Astrocyte of the spinal cord (primary cell): Measurements from ENCODE around the gene ADARB1.

ENCODE experiments used
- DNase-seq: peaks from one replicate; pipeline ENCODE4 v3.0.0; 2011; ENCODE audit warnings: low read depth, low spot score
- H3K4me3 ChIP-seq: 2 replicates; pipeline ENCODE4 v1.5.1; 2011; ENCODE audit warnings: low read depth, mild to moderate bottlenecking, low read length, moderate library complexity
- in situ Hi-C: cut with HindIII; loops from 2 replicates; pipeline ENCODE4 v1.10.0; 2017; ENCODE audit warnings: low sequenced_read_pairs
- TF ChIP-seq, protein P1 (sequence below): IDR thresholded peaks from 2 replicates; pipeline ENCODE4 v1.5.1; 2012; ENCODE audit warnings: low read depth, mild to moderate bottlenecking, low read length, inconsistent platforms

ADARB1 gene

DNA sequence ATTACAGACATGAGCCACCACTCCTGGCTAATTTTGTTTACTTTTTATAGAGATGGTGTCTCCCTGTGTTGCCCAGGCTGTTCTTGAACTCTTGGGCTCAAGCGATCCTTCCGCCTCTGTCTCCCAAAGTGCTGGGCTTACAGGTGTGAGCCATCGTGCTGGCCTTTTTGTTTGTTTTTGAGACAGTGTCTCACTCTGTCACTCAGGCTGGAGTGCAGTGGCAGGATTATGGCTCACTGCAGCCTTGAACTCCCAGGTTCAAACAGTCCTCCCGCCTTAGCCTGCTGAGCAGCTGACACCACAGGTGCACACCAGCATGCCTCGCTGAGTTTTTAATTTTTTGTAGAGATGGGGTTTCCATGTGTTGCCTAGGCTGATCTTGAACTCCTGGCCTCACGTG, 49.1 kb downstream of the ADARB1 start:
- in situ Hi-C loops: no loop called here

DNA sequence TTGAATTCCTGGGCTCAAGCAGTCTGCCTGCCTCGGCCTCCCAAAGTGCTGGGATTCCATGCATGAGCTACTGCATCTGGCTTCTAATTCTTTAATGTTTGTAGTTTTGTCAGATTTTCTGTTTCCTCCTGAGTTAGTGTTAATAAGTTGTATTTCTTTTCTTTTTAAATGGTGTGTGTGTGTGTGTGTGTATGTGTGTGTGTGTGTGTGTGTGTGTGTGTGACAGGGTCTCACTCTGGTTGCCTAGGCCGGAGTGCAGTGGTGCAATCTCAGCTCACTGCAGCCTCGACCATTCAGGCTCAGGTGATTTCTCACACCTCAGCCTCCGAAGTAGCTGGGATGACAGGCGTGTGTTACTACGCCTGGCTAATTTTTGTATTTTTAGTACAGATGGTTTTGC, 50.2 kb downstream of the ADARB1 start:
- no peak for DNase-seq
- TF ChIP-seq, protein P1, sequence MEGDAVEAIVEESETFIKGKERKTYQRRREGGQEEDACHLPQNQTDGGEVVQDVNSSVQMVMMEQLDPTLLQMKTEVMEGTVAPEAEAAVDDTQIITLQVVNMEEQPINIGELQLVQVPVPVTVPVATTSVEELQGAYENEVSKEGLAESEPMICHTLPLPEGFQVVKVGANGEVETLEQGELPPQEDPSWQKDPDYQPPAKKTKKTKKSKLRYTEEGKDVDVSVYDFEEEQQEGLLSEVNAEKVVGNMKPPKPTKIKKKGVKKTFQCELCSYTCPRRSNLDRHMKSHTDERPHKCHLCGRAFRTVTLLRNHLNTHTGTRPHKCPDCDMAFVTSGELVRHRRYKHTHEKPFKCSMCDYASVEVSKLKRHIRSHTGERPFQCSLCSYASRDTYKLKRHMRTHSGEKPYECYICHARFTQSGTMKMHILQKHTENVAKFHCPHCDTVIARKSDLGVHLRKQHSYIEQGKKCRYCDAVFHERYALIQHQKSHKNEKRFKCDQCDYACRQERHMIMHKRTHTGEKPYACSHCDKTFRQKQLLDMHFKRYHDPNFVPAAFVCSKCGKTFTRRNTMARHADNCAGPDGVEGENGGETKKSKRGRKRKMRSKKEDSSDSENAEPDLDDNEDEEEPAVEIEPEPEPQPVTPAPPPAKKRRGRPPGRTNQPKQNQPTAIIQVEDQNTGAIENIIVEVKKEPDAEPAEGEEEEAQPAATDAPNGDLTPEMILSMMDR: no peak
- in situ Hi-C loops: no loop called here

More for the DNA sequence above, 49.1 kb downstream of the ADARB1 start:
- H3K4me3 ChIP-seq: no peak overlapping the region
- TF ChIP-seq, protein P1: no peak
- DNase-seq: no peak

DNA sequence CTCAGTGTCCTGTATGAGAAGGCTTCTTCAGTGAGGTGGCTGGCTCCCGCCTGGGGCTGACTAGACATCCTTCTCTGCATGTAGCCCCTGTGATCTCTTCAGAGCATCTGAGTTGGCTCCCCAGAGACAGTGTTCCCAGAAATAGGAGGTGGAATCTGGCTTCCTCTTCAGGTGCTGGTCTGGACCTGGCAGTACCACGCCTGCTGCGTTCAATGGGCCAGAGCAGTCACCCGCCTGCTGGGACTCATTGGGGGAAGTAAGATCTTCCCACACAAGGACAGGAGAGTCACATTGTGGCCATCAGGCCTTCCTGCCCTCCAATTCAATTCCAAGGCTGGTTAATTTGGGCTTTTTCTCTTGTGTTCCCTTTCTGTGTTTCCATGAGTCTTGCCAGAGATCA, 51.0 kb downstream of the ADARB1 start:
- no peak overlapping the region for H3K4me3 ChIP-seq
- no peak for DNase-seq
- in situ Hi-C loops: no loop called here
- TF ChIP-seq, protein P1: no peak

More for the DNA sequence above, 50.2 kb downstream of the ADARB1 start:
- H3K4me3 ChIP-seq: no peak overlapping the region

DNA sequence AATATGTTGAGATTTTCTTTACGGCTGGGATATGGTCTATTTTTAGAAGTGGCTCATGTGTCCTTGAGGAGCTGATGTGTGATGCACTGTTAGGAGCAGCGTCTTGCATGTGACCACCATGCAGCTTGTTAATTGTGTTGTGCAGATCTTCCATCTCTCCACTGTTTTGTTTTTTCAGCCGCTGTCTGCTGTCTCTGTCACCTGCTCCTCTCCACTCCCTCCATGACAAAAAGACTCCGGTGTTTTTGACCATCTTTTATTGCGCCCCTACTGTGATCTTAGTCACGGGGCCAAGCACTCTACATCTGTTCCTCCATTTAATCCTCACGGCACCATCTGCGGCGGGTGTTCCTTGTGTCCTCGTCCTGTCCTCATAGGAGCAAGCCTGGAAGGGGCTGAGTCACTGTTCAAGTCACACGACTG, 51.8 kb downstream of the ADARB1 start:
- no peak for DNase-seq
- TF ChIP-seq, protein P1: no peak
- in situ Hi-C loops: no loop called here
- no peak overlapping the region for H3K4me3 ChIP-seq

DNA sequence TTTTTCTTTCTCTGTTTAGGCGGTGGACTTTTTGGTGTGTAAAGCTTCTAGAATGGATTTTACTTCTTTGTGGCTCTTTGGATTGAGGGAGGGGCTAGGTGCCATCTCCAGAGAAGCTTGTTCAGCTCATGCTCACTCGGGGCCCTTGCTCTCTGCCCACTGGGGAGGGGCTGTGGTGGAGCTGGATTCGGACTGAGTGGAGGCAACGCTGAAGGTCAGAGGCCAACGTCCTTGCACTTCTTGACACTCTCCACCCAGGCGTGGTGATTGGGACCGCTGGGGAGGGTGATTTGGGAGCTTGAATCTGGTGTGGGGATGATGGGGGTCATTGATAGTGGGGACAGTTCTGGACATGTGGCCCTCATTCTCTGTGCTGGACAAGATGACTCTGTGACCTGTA, 52.6 kb downstream of the ADARB1 start:
- TF ChIP-seq, protein P1: no peak
- no peak for DNase-seq
- in situ Hi-C loops: no loop called here
- H3K4me3 ChIP-seq: no peak overlapping the region

DNA sequence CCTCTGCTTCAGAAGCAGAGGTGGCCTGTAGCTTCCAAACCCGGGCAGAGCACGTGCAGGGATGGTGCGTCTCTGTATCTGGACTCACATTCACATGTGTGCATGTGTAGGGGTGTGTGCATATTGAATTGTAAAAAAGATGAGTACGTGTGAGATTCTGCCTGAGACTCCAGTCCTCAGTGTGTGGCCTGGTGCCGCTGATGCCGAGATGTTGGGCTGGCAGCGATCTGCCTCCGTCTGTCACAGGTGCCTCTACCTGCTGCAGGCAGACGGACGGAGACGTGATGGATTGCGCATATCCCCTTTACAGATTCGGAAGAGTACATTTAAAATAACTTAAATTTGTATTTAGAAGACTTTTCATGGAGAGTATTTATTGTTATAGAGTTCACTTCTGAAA, 53.6 kb downstream of the ADARB1 start:
- TF ChIP-seq, protein P1: no peak
- in situ Hi-C loops: no loop called here
- H3K4me3 ChIP-seq: no peak overlapping the region
- DNase-seq: no peak

DNA sequence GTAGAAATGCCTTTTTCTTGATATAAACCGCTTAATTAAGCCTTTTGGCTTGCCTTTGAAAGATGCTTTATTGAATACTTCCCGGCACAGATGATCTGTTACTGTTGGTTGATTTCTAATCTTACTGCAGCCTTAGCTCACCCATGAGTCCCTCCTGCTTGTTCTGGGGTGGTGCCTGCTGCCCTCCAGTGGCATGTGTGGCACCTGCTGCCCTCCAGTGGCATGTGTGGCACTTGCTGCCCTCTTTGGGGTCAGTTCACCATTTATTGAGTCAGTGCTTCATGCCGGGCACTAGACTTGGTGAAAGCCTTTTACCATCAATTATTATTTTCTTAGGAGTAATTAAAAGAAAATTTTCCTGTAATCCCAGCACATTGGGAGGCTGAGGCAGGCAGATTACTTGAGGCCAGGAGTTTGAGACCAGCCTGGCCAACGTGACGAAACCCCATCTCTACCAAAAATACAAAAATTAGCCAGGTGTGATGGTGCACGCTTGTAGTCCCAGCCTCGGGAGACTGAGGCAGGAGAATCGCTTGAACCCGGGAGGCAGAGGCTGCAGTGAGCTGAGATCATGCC, 54.3 kb downstream of the ADARB1 start:
- no peak overlapping the region for H3K4me3 ChIP-seq
- in situ Hi-C loops: no loop called here
- peak; percentile 72 for DNase-seq
- TF ChIP-seq, protein P1: peak; percentile 87
